HepG2 (cell line): Measurements from ENCODE around the gene LGALS1. TPM values are rescaled to one million over a fixed set of nuclear protein-coding genes. Genes with fewer than 3 reads are reported as not detected.

ENCODE experiments used
- ARNT2 ChIP-seq: sonication (generic); formaldehyde crosslinking; IDR thresholded peaks from 2 replicates; pipeline ENCODE4 v1.8.0; 2022; ENCODE audit warnings: mild to moderate bottlenecking, low read depth, missing genetic modification reagents, moderate library complexity
- ETV5 ChIP-seq: IDR thresholded peaks from 2 replicates; pipeline ENCODE4 v1.6.1; 2018; ENCODE audit warnings: missing biosample characterization, missing genetic modification reagents, inconsistent platforms, borderline replicate concordance
- FOXA1 ChIP-seq, 2 experiments: fragments of 450-650 bp in 1 of 2; sonication (generic) in 1 of 2; formaldehyde crosslinking in 1 of 2; IDR thresholded peaks; 2 replicates each; pipeline versions ENCODE4 v1.4.0 to v1.6.1; 2016 to 2020; ENCODE audit warnings: missing genetic modification reagents in 1 of 2
- FOXA3 ChIP-seq: IDR thresholded peaks from 2 replicates; pipeline ENCODE4 v1.6.1; 2016; ENCODE audit warnings: missing genetic modification reagents, missing compliant biosample characterization
- FOXK1 ChIP-seq: sonication (generic); formaldehyde crosslinking; IDR thresholded peaks from 2 replicates; pipeline ENCODE4 v1.4.0; 2020; ENCODE audit warnings: low read depth, missing genetic modification reagents, borderline replicate concordance
- FOXP4 ChIP-seq: sonication (generic); formaldehyde crosslinking; IDR thresholded peaks from 2 replicates; pipeline ENCODE4 v1.4.0; 2020; ENCODE audit warnings: missing genetic modification reagents
- GPBP1L1 ChIP-seq: sonication (generic); formaldehyde crosslinking; IDR thresholded peaks from 2 replicates; pipeline ENCODE4 v1.5.0; 2020; ENCODE audit warnings: mild to moderate bottlenecking, missing genetic modification reagents
- HMGA1 ChIP-seq: sonication (generic); formaldehyde crosslinking; conservative IDR thresholded peaks from 2 replicates; pipeline ENCODE4 v1.4.0; 2020; ENCODE audit warnings: missing genetic modification reagents
- PBX3 ChIP-seq: sonication (generic); formaldehyde crosslinking; IDR thresholded peaks from 2 replicates; pipeline ENCODE4 v1.8.1; 2023; ENCODE audit warnings: missing genetic modification reagents, inconsistent platforms, borderline replicate concordance
- PHF5A ChIP-seq: IDR thresholded peaks from one replicate; pipeline ENCODE4 v1.6.1; 2018; ENCODE audit warnings: low read depth, missing genetic modification reagents; ENCODE audit not compliant: unreplicated experiment
- POLR2G ChIP-seq: fragments of 200-400 bp; formaldehyde crosslinking; IDR thresholded peaks from 2 replicates; pipeline ENCODE4 v1.6.1; 2018; ENCODE audit warnings: mild to moderate bottlenecking, low read depth, low read length, moderate library complexity
- PPARG ChIP-seq: conservative IDR thresholded peaks from 2 replicates; pipeline ENCODE4 v1.6.1; 2016; ENCODE audit warnings: missing biosample characterization, missing genetic modification reagents
- SOX6 ChIP-seq, 2 experiments: fragments of 450-650 bp in 1 of 2; sonication (generic) in 1 of 2; formaldehyde crosslinking in 1 of 2; IDR thresholded peaks; 2 replicates each; pipeline versions ENCODE4 v1.4.0 to v1.6.1; 2017 to 2020; ENCODE audit warnings: antibody characterized with exemption in 1 of 2, mild to moderate bottlenecking in 1 of 2, missing genetic modification reagents in 1 of 2
- SP4 ChIP-seq: sonication (generic); formaldehyde crosslinking; IDR thresholded peaks from 2 replicates; pipeline ENCODE4 v1.8.1; 2023; ENCODE audit warnings: mild to moderate bottlenecking, missing genetic modification reagents
- TSC22D2 ChIP-seq: sonication (generic); formaldehyde crosslinking; IDR thresholded peaks from 2 replicates; pipeline ENCODE4 v1.5.1; 2020; ENCODE audit warnings: missing genetic modification reagents, mild to moderate bottlenecking, borderline replicate concordance
- ZNF24 ChIP-seq: fragments of 450-650 bp; IDR thresholded peaks from 2 replicates; pipeline ENCODE4 v1.6.1; 2017; ENCODE audit warnings: antibody characterized with exemption, mild to moderate bottlenecking
- ZNF446 ChIP-seq: sonication (generic); formaldehyde crosslinking; IDR thresholded peaks from 2 replicates; pipeline ENCODE4 v1.5.0; 2020; ENCODE audit warnings: mild to moderate bottlenecking, missing genetic modification reagents
- ZNF572 ChIP-seq: sonication (generic); formaldehyde crosslinking; IDR thresholded peaks from 2 replicates; pipeline ENCODE4 v1.5.1; 2020; ENCODE audit warnings: mild to moderate bottlenecking, missing genetic modification reagents
- ZNF713 ChIP-seq: sonication (generic); formaldehyde crosslinking; IDR thresholded peaks from 2 replicates; pipeline ENCODE4 v1.4.0; 2020; ENCODE audit warnings: mild to moderate bottlenecking, missing genetic modification reagents
- ZNF770 ChIP-seq: sonication (generic); formaldehyde crosslinking; IDR thresholded peaks from 2 replicates; pipeline ENCODE4 v1.5.0; 2020; ENCODE audit warnings: mild to moderate bottlenecking, missing genetic modification reagents
- ZNF816 ChIP-seq: sonication (generic); formaldehyde crosslinking; IDR thresholded peaks from 2 replicates; pipeline ENCODE4 v1.8.0; 2022; ENCODE audit warnings: missing genetic modification reagents, mild to moderate bottlenecking, borderline replicate concordance
- ZSCAN25 ChIP-seq: sonication (generic); formaldehyde crosslinking; IDR thresholded peaks from 2 replicates; pipeline ENCODE4 v1.8.0; 2022; ENCODE audit warnings: mild to moderate bottlenecking, missing genetic modification reagents
- polyA plus RNA-seq, 8 experiments: library from polyadenylated mRNA; depleted of rRNA in 3 of 8; stranded (reverse) in 7 of 8; unstranded in 1 of 8; fragments of >200 nt; fragmentation: Illumina TruSeq in 4 of 8; extraction: Trizol in 4 of 8; gene quantifications; 2 replicates each; pipeline versions ENCODE4 v1.2.1 to v1.2.3, GENCODE V29; 2011 to 2016; ENCODE audit warnings: low read depth in 4 of 8, missing spikeins in 1 of 8, mixed read lengths in 1 of 8; ENCODE audit not compliant: insufficient read depth in 1 of 8
- total RNA-seq, 5 experiments: library from RNA; depleted of rRNA; stranded (reverse); fragments of >200 nt; fragmentation: Illumina TruSeq; extraction: Trizol; gene quantifications; 2 replicates each; pipeline ENCODE4 v1.2.3, GENCODE V29; 2016; ENCODE audit warnings: low read depth in 1 of 5

Gene LGALS1
- total and polyA plus RNA-seq, 2 of the 13 experiments (the other 11 are each of a cell fraction or from before 2014, with no cell fraction given), result 103 to 858 TPM

GRCh38 chr22:37686002-37686982, 10.9 kb downstream of the LGALS1 start, which contains the start of gene NOL12 (continued):
- TF ChIP-seq ARNT2 (peak; percentile 75; the same call in 1 of the 2 replicates), ZNF24 (peak; percentile 58; the same call in 1 of the 2 replicates), ZNF446 (CRISPR knock-in tag) (0 out of 2 replicates have a peak, but pooled peaks have one; percentile 57), FOXA3 (CRISPR knock-in tag) (peak; percentile 64), ZSCAN25 (CRISPR knock-in tag) (peak; percentile 66), POLR2G (peak; percentile 76), ZNF770 (peak; percentile 70), HMGA1 (CRISPR knock-in tag) (no peak), TSC22D2 (CRISPR knock-in tag) (peak; percentile 20; the same call in 1 of the 2 replicates), GPBP1L1 (CRISPR knock-in tag) (no peak), PPARG (CRISPR knock-in tag) (no peak; the same call in 1 of the 2 replicates), FOXP4 (CRISPR knock-in tag) (peak; percentile 56; the same call in 1 of the 2 replicates), PHF5A (CRISPR knock-in tag) (peak; percentile 57), SP4 (CRISPR knock-in tag) (peak; percentile 87), ZNF816 (CRISPR knock-in tag) (no peak), ETV5 (CRISPR knock-in tag) (peak; percentile 81), SOX6 (IDR thresholded peaks at IDR 0.05) (no peak), SOX6 (CRISPR knock-in tag; IDR thresholded peaks at IDR 0.05) (no peak; the same call in 1 of the 2 replicates), ZNF572 (CRISPR knock-in tag) (no peak), FOXK1 (CRISPR knock-in tag) (peak; percentile 91), FOXA1 (IDR thresholded peaks at IDR 0.05) (no peak), FOXA1 (CRISPR knock-in tag; IDR thresholded peaks at IDR 0.05) (no peak), PBX3 (CRISPR knock-in tag) (no peak), ZNF713 (no peak)
